CD14-positive monocyte (primary cell): Measurements from ENCODE around the gene DPM3. TPM values are rescaled to one million over a fixed set of nuclear protein-coding genes. Genes with fewer than 3 reads are reported as not detected.

Experiments used
- DNase-seq, 3 donors: peaks; one replicate each; pipeline ENCODE4 v3.0.0-alpha.2; 2011 to 2022
- H2AFZ ChIP-seq: 2 replicates; pipeline ENCODE4 v1.6.0; 2012; ENCODE audit warnings: mild to moderate bottlenecking, low read depth, low read length, inconsistent platforms; ENCODE audit not compliant: insufficient read depth, poor library complexity, severe bottlenecking
- H3K27ac ChIP-seq, 2 donors: 1 replicate in 1 of 2; 2 replicates in 1 of 2; pipeline ENCODE4 v1.5.1; 2012 to 2013; ENCODE audit warnings: low read length in 2 of 2, control low read depth in 1 of 2, inconsistent platforms in 1 of 2, low read depth in 1 of 2, mild to moderate bottlenecking in 1 of 2
- H3K27me3 ChIP-seq, 2 donors: one replicate each; pipeline versions ENCODE4 v1.6.0 to v1.6.1; 2011 to 2013; ENCODE audit warnings: low read length in 2 of 2; ENCODE audit not compliant: control insufficient read depth in 2 of 2, insufficient read depth in 2 of 2
- H3K36me3 ChIP-seq, 2 donors: replicated peaks in 1 of 2; 1 replicate in 1 of 2; 2 replicates in 1 of 2; pipeline versions ENCODE4 v1.5.1 to v1.6.1; 2012 to 2013; ENCODE audit warnings: low read length in 2 of 2, control low read depth in 1 of 2, inconsistent platforms in 1 of 2, mild to moderate bottlenecking in 1 of 2; ENCODE audit not compliant: insufficient read depth in 2 of 2, control insufficient read depth in 1 of 2
- H3K4me1 ChIP-seq, 2 donors: 1 replicate in 1 of 2; 2 replicates in 1 of 2; pipeline versions ENCODE4 v1.5.1 to v1.6.1; 2012 to 2013; ENCODE audit warnings: low read length in 2 of 2, control low read depth in 1 of 2, inconsistent platforms in 1 of 2, mild to moderate bottlenecking in 1 of 2, moderate library complexity in 1 of 2; ENCODE audit not compliant: insufficient read depth in 2 of 2, control insufficient read depth in 1 of 2
- H3K4me2 ChIP-seq: replicated peaks from 2 replicates; pipeline ENCODE3; 2012; ENCODE audit warnings: low read length, moderate library complexity, mild to moderate bottlenecking; ENCODE audit not compliant: poor library complexity, severe bottlenecking; ENCODE audit errors: extremely low read depth
- H3K4me3 ChIP-seq, 3 experiments: fragments of 200-600 bp in 1 of 3; sonication (generic) in 1 of 3; replicated peaks in 1 of 3; 1 replicate in 2 of 3; 2 replicates in 1 of 3; pipeline ENCODE4 v1.5.1; 2011 to 2013; ENCODE audit warnings: low read length in 3 of 3, mild to moderate bottlenecking in 3 of 3, control low read depth in 2 of 3, low read depth in 2 of 3, inconsistent platforms in 1 of 3, moderate library complexity in 1 of 3
- H3K79me2 ChIP-seq: 2 replicates; pipeline ENCODE4 v1.6.0; 2012; ENCODE audit warnings: mild to moderate bottlenecking, control low read depth, inconsistent platforms, low read length, moderate library complexity; ENCODE audit not compliant: insufficient read depth
- H3K9ac ChIP-seq: 2 replicates; pipeline ENCODE4 v1.6.0; 2017; ENCODE audit warnings: low read length, mild to moderate bottlenecking; ENCODE audit not compliant: insufficient read depth, poor library complexity, severe bottlenecking
- H3K9me3 ChIP-seq, 2 donors: replicated peaks in 1 of 2; 1 replicate in 1 of 2; 2 replicates in 1 of 2; pipeline versions ENCODE4 v1.5.1 to v1.6.1; 2012 to 2013; ENCODE audit warnings: low read length in 2 of 2, control low read depth in 1 of 2; ENCODE audit not compliant: control insufficient read depth in 1 of 2, insufficient read depth in 1 of 2
- H4K20me1 ChIP-seq: 2 replicates; pipeline ENCODE4 v1.6.0; 2012; ENCODE audit warnings: mild to moderate bottlenecking, low read length, control low read depth, moderate library complexity; ENCODE audit not compliant: insufficient read depth
- H3K27ac Mint-ChIP-seq, 7 donors: one replicate each; pipeline ENCODE4 v1.8.0; 2020; ENCODE audit warnings: mild to moderate bottlenecking in 7 of 7, mixed read lengths in 7 of 7, moderate library complexity in 6 of 7, inconsistent platforms in 2 of 7
- H3K27me3 Mint-ChIP-seq, 3 donors: one replicate each; pipeline ENCODE4 v1.8.0; 2021 to 2022; ENCODE audit warnings: low read depth in 3 of 3, mild to moderate bottlenecking in 3 of 3, mixed read lengths in 3 of 3, moderate library complexity in 3 of 3, inconsistent platforms in 1 of 3
- H3K36me3 Mint-ChIP-seq, 2 donors: one replicate each; pipeline ENCODE4 v1.8.0; 2020; ENCODE audit warnings: mixed read lengths in 2 of 2, inconsistent platforms in 1 of 2, mild to moderate bottlenecking in 1 of 2
- H3K4me1 Mint-ChIP-seq: one replicate; pipeline ENCODE4 v1.8.0; 2020; ENCODE audit warnings: mild to moderate bottlenecking, mixed read lengths
- H3K4me3 Mint-ChIP-seq, 2 donors: one replicate each; pipeline ENCODE4 v1.8.0; 2020; ENCODE audit warnings: mild to moderate bottlenecking in 2 of 2, mixed read lengths in 2 of 2, moderate library complexity in 1 of 2
- H3K9me3 Mint-ChIP-seq, 7 donors: one replicate each; pipeline ENCODE4 v1.8.0; 2020 to 2022; ENCODE audit warnings: mixed read lengths in 7 of 7, mild to moderate bottlenecking in 6 of 7, moderate library complexity in 6 of 7, inconsistent platforms in 2 of 7
- CTCF ChIP-seq: fragments of 200-600 bp; IDR thresholded peaks from one replicate; pipeline ENCODE4 v1.8.0; 2022; ENCODE audit warnings: antibody characterized with exemption, mild to moderate bottlenecking
- WGBS: methylation state at CpG from one replicate; pipeline ENCODE4 v1.1.5; 2013; ENCODE audit warnings: missing lambda C conversion rate; ENCODE audit not compliant: insufficient coverage; 5-methylcytosine and 5-hydroxymethylcytosine counted together
- intact Hi-C, 2 donors: fragments of 100-400 bp; cut with micrococcal nuclease; formaldehyde crosslinking; loops; one replicate each; pipeline versions ENCODE4 v1.15.0 to v1.15.1; 2023
- polyA plus RNA-seq, 3 donors: library from polyadenylated mRNA; depleted of rRNA in 1 of 3; unstranded in 2 of 3; stranded (reverse) in 1 of 3; fragments of 300-500 nt in 2 of 3; fragments of >200 nt in 1 of 3; fragmentation: Illumina TruSeq in 2 of 3; gene quantifications; 1 replicate in 2 of 3; 2 replicates in 1 of 3; pipeline ENCODE4 v1.2.3, GENCODE V29; 2012 to 2021

Gene DPM3
- polyA plus RNA-seq, 3 donors: 99.9 to 141 (median 105) TPM

DNA sequence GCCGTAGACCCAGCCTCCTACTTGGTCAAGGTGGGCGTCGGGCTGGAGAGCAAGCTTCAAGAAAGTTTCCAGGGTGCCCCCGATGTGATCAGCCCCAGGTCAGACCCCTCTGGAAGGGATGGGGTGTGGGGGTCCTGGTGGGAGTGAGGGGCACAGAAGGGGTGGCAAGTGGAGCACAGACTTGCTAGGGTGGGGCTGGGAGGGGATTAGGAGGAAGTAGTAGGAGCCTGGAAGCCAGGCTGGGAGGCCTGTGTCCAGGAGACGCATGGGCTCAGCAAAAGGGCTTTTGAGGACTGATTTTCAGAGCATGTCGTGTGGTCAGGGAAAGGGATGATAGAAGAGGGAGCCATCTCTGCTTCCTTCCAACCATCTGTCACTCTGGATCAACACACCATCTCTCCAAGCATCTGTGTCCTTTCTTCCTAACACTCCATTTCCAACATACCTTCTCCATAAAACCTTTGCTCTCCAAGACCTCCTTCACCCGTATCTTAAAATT is 41.8 kb upstream of the DPM3 start:
- no peak overlapping the region for H3K27ac ChIP-seq
- H4K20me1 ChIP-seq: no peaks in the 10 kb centered on the region
- no peak for TF ChIP-seq CTCF
- peaks cover 30 to 35% of the 10 kb centered on the region in 2 donors for H3K4me1 ChIP-seq
- Mint-ChIP-seq H3K36me3 (no peaks in the 10 kb centered on the region), H3K9me3 (no peaks in the 10 kb centered on the region), H3K4me1 (peaks cover 29% of the 10 kb centered on the region), H3K27me3 (peaks cover 2 to 12% (median 4%) of the 10 kb centered on the region in 3 donors), H3K27ac (peak overlapping the region in 2 of 7 donors; percentile 25 to 38), H3K4me3 (no peak overlapping the region)
- no peak overlapping the region for H3K9ac ChIP-seq
- H3K9me3 ChIP-seq: no peaks in the 10 kb centered on the region
- H3K4me3 ChIP-seq: no peak overlapping the region
- H3K27me3 ChIP-seq: no peaks in the 10 kb centered on the region
- no peaks in the 10 kb centered on the region for H3K79me2 ChIP-seq
- no peak overlapping the region for H3K4me2 ChIP-seq
- H2AFZ ChIP-seq: no peak overlapping the region
- intact Hi-C loops: no loop called here
- no peaks in the 10 kb centered on the region for H3K36me3 ChIP-seq
- WGBS: 100% methylated on average over 5 of the region's 7 CpGs
- DNase-seq: no peak

- no peak overlapping the region for H3K9ac ChIP-seq
- no peak for DNase-seq
- WGBS: 99% methylated on average over 18 of the region's 18 CpGs
Observed at GRCh38 chr1:155181371-155182051, 41.2 kb upstream of the DPM3 start.

More at GRCh38 chr1:155181371-155182051, 41.2 kb upstream of the DPM3 start:
- no peak overlapping the region for H2AFZ ChIP-seq
- H3K36me3 ChIP-seq: no peaks in the 10 kb centered on the region
- Mint-ChIP-seq H3K4me3 (no peak overlapping the region), H3K27me3 (peaks cover 2 to 9% (median 4%) of the 10 kb centered on the region in 3 donors), H3K4me1 (peaks cover 34% of the 10 kb centered on the region), H3K36me3 (no peaks in the 10 kb centered on the region), H3K9me3 (no peaks in the 10 kb centered on the region), H3K27ac (peak overlapping the region in 1 of 7 donors; percentile 58)
- no peak overlapping the region for H3K27ac ChIP-seq
- no peaks in the 10 kb centered on the region for H3K79me2 ChIP-seq
- H3K4me3 ChIP-seq: no peak overlapping the region
- intact Hi-C loops: no loop called here
- peaks cover 30 to 35% of the 10 kb centered on the region in 2 donors for H3K4me1 ChIP-seq
- no peaks in the 10 kb centered on the region for H3K9me3 ChIP-seq
- no peak for TF ChIP-seq CTCF
- no peak overlapping the region for H3K4me2 ChIP-seq
- H4K20me1 ChIP-seq: no peaks in the 10 kb centered on the region
- no peaks in the 10 kb centered on the region for H3K27me3 ChIP-seq
